ENCODE data around the gene TPRG1L.

- TF ChIP-seq POLR2AphosphoS5 (IDR thresholded peaks at IDR 0.05; ENCODE audit: low read depth) (no peak), EZH2 (IDR thresholded peaks at IDR 0.05; ENCODE audit: low read depth, unreplicated experiment) (no peak), REST (IDR thresholded peaks at IDR 0.05; ENCODE audit: unreplicated experiment) (no peak), CTCF (conservative IDR thresholded peaks at IDR 0.05; ENCODE audit: low read depth in 2 of 2) (no peak), NANOG (IDR thresholded peaks at IDR 0.05; ENCODE audit: borderline replicate concordance) (no peak), CREB1 (CRISPR knock-in tag; IDR thresholded peaks at IDR 0.05; ENCODE audit: low read depth) (no peak), JUNB (IDR thresholded peaks at IDR 0.05; ENCODE audit: unreplicated experiment) (no peak), ETS1 (IDR thresholded peaks at IDR 0.05) (no peak), STAT1 (IDR thresholded peaks at IDR 0.05; ENCODE audit: unreplicated experiment) (no peak), EZH2phosphoT487 (IDR thresholded peaks at IDR 0.05; ENCODE audit: unreplicated experiment) (no peak), ZNF114 (CRISPR knock-in tag; IDR thresholded peaks at IDR 0.05) (no peak)
Measured at GRCh38 chr1:3679098-3679555, 54.3 kb downstream of the TPRG1L start.
